HFFc6 (cell line): ENCODE measurements around the gene NR4A1. TPM values are rescaled to one million over a fixed set of nuclear protein-coding genes. Genes with fewer than 3 reads are reported as not detected.

Experiments
- DNase-seq: peaks from one replicate; pipeline ENCODE4 v3.0.0-alpha.2; 2018
- H3K27ac Mint-ChIP-seq: 2 replicates; pipeline ENCODE4 v1.8.0; 2020; ENCODE audit warnings: mild to moderate bottlenecking, mixed read lengths
- H3K27me3 Mint-ChIP-seq: 2 replicates; pipeline ENCODE4 v1.8.0; 2021; ENCODE audit warnings: mild to moderate bottlenecking, moderate library complexity, mixed read lengths; ENCODE audit not compliant: insufficient read depth
- H3K36me3 Mint-ChIP-seq: 2 replicates; pipeline ENCODE4 v1.8.0; 2021; ENCODE audit warnings: low read depth, mixed read lengths
- H3K4me1 Mint-ChIP-seq: 2 replicates; pipeline ENCODE4 v1.8.0; 2020; ENCODE audit warnings: low read depth, mixed read lengths
- H3K4me3 Mint-ChIP-seq: 2 replicates; pipeline ENCODE4 v1.8.0; 2020; ENCODE audit warnings: mild to moderate bottlenecking, moderate library complexity, mixed read lengths
- H3K9me3 Mint-ChIP-seq: 2 replicates; pipeline ENCODE4 v1.8.0; 2020; ENCODE audit warnings: mild to moderate bottlenecking, mixed read lengths
- long read RNA-seq: library from polyadenylated mRNA; unstranded; transcript quantifications from one replicate; pipeline ENCODE4 v2.0.0, GENCODE V29; 2019
- total RNA-seq, 6 experiments: library from RNA; stranded (reverse); fragmentation: NEBNext Ultra II Directional; extraction: Animal tissue kit (Norgen Biotek cat#: 25700); gene quantifications; 2 replicates in 1 of 6; 3 replicates in 5 of 6; pipeline ENCODE4 v1.2.3, GENCODE V29; 2021
- TF ChIP-seq, protein P1 (sequence below): fragments of 200-600 bp; sonication (generic); IDR thresholded peaks from 2 replicates; pipeline ENCODE4 v1.5.0; 2021; ENCODE audit warnings: antibody characterized with exemption, mild to moderate bottlenecking

NR4A1 gene
- 10 to 100 TPM; 10.3 to 46.6 (median 43.6) TPM for total RNA-seq
- long read RNA-seq, full-length matches to known transcripts = 1 of 2 reads
- long read RNA-seq, partial matches to known transcripts = 0 of 2 reads
- long read RNA-seq, other reads (novel, unspliced or antisense) = 1 of 2 reads

DNA sequence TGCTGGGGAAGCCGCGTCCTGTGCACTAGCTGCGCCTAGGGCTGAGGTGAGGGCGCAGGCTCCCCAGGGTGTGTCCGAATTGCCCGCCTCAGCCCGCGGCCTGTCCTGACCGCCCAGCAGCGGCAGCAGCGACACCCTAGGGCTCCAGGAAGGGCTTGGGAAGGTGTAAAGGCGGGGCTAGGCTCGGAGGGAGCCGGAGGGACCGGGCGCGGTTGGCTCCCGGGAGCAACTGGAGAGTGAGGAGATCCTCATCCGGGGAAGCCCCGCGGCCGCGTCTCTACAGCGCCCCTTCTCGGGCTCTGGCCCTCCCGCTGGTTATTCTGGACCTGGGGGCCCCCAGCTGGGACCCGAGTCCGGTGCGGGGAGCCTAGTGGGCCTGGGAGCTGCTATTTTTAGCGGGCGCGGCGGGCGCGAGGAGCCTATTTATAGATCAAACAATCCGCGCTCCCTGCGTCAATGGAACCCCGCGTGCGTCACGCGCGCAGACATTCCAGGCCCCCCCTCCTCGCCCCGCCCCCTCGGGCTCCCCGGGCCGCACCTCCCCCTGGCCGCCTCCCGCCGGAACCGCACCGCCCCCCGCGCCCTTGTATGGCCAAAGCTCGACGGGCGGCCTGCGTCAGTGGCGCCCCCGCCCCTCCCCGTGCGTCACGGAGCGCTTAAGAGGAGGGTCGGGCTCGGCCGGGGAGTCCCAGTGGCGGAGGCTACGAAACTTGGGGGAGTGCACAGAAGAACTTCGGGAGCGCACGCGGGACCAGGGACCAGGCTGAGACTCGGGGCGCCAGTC is at the start of gene NR4A1:
Gene NR4A1, plus strand, starts transcription at position 685 of the 784 bp plus-strand sequence. CDS start 2,887 bp downstream, outside the sequence.
- H3K27ac Mint-ChIP-seq = peak within 1 kb of the TSS; percentile 95
- TF ChIP-seq, protein P1, sequence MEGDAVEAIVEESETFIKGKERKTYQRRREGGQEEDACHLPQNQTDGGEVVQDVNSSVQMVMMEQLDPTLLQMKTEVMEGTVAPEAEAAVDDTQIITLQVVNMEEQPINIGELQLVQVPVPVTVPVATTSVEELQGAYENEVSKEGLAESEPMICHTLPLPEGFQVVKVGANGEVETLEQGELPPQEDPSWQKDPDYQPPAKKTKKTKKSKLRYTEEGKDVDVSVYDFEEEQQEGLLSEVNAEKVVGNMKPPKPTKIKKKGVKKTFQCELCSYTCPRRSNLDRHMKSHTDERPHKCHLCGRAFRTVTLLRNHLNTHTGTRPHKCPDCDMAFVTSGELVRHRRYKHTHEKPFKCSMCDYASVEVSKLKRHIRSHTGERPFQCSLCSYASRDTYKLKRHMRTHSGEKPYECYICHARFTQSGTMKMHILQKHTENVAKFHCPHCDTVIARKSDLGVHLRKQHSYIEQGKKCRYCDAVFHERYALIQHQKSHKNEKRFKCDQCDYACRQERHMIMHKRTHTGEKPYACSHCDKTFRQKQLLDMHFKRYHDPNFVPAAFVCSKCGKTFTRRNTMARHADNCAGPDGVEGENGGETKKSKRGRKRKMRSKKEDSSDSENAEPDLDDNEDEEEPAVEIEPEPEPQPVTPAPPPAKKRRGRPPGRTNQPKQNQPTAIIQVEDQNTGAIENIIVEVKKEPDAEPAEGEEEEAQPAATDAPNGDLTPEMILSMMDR = peak; percentile 65

GRCh38 chr12:52003016-52003550 is 48.2 kb upstream of the NR4A1 start:
- no peak overlapping the region for H3K27ac Mint-ChIP-seq
- H3K9me3 Mint-ChIP-seq = no peaks in the 10 kb centered on the region
- no peak for DNase-seq
- H3K27me3 Mint-ChIP-seq = peaks cover 15% of the 10 kb centered on the region
- no peaks in the 10 kb centered on the region for H3K36me3 Mint-ChIP-seq
- 0 out of 2 replicates have a peak, but pooled peaks cover 10% of the 10 kb centered on the region for H3K4me1 Mint-ChIP-seq
- H3K4me3 Mint-ChIP-seq = no peak overlapping the region
- TF ChIP-seq, protein P1 = no peak

More for the DNA sequence above, at the start of gene NR4A1:
- Mint-ChIP-seq H3K27me3 (peaks cover 19% of the 10 kb centered on the region), H3K36me3 (no peaks in the 10 kb centered on the region; the same call in 1 of the 2 replicates), H3K9me3 (no peaks in the 10 kb centered on the region), H3K4me1 (peaks cover 50% of the 10 kb centered on the region), H3K4me3 (peak within 1 kb of the TSS; percentile 91)
- peak; percentile 91 for DNase-seq

DNA sequence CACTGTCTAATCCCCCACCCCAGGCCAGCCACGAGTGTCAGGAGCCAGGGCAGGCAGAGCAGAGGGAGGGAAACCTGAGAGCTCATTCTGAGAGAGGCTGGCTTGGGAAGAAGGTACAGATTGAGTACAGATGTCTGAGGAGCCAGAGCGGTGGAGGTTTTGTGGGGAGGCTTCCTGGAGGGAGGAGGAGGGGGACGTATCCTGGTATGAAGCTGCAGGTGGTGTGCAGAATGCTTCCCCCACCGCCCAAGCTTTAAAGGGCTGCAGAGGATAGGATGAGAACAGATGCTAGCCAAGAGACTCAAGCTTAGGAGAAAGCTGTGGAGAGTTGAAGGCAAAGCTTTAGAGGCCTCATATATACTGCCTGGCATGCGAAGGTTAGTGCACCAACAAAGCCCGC is 47.7 kb upstream of the NR4A1 start:
- H3K27me3 Mint-ChIP-seq = peaks cover 15% of the 10 kb centered on the region
- TF ChIP-seq, protein P1 = no peak
- no peak for DNase-seq
- H3K36me3 Mint-ChIP-seq = no peaks in the 10 kb centered on the region
- H3K27ac Mint-ChIP-seq = no peak overlapping the region
- H3K4me1 Mint-ChIP-seq = 0 out of 2 replicates have a peak, but pooled peaks cover 10% of the 10 kb centered on the region
- H3K4me3 Mint-ChIP-seq = no peak overlapping the region
- no peaks in the 10 kb centered on the region for H3K9me3 Mint-ChIP-seq

GRCh38 chr12:52004042-52004648 is 47.1 kb upstream of the NR4A1 start:
- H3K9me3 Mint-ChIP-seq = no peaks in the 10 kb centered on the region
- H3K4me3 Mint-ChIP-seq = no peak overlapping the region
- DNase-seq = peak; percentile 44
- no peaks in the 10 kb centered on the region for H3K36me3 Mint-ChIP-seq
- H3K27ac Mint-ChIP-seq = no peak overlapping the region
- TF ChIP-seq, protein P1 = peak; percentile 88
- H3K27me3 Mint-ChIP-seq = peaks cover 15% of the 10 kb centered on the region
- 0 out of 2 replicates have a peak, but pooled peaks cover 10% of the 10 kb centered on the region for H3K4me1 Mint-ChIP-seq

- TF ChIP-seq, protein P1 = no peak
- Mint-ChIP-seq H3K36me3 (no peaks in the 10 kb centered on the region), H3K27ac (no peak overlapping the region), H3K4me1 (peaks cover 10% of the 10 kb centered on the region; the same call in 1 of the 2 replicates), H3K27me3 (peaks cover 15% of the 10 kb centered on the region), H3K9me3 (no peaks in the 10 kb centered on the region), H3K4me3 (no peak overlapping the region)
- no peak for DNase-seq
Observed at GRCh38 chr12:52005218-52005902, 45.9 kb upstream of the NR4A1 start.
